Measurements from ENCODE around the gene KANSL1. TPM values are rescaled to one million over a fixed set of nuclear protein-coding genes. Genes with fewer than 3 reads are reported as not detected.

Gene KANSL1
- total and polyA plus RNA-seq, 8 donors: 24.6 to 86.6 (median 48.2) TPM

DNA sequence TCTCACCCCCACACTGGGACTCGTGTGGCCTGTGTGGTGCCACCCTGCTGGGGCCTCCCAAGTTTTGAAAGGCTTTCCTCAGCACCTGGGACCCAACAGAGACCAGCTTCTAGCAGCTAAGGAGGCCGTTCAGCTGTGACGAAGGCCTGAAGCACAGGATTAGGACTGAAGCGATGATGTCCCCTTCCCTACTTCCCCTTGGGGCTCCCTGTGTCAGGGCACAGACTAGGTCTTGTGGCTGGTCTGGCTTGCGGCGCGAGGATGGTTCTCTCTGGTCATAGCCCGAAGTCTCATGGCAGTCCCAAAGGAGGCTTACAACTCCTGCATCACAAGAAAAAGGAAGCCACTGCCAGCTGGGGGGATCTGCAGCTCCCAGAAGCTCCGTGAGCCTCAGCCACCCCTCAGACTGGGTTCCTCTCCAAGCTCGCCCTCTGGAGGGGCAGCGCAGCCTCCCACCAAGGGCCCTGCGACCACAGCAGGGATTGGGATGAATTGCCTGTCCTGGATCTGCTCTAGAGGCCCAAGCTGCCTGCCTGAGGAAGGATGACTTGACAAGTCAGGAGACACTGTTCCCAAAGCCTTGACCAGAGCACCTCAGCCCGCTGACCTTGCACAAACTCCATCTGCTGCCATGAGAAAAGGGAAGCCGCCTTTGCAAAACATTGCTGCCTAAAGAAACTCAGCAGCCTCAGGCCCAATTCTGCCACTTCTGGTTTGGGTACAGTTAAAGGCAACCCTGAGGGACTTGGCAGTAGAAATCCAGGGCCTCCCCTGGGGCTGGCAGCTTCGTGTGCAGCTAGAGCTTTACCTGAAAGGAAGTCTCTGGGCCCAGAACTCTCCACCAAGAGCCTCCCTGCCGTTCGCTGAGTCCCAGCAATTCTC lies 166.8 kb downstream of the KANSL1 start:
- FAIRE-seq (no peak), ATAC-seq (peak in 2 of 4 donors; percentile 0 to 7), DNase-seq (peak in 1 of 6 donors; percentile 53)
- WGBS, 2 donors: 75 to 79% methylated on average over 17 of the region's 17 CpGs
- Histone ChIP-seq H3K27me3 (no peaks in the 10 kb centered on the region), H3K4me3 (no peak overlapping the region), H3K27ac (peak overlapping the region; percentile 31 to 77 (median 56)), H3K4me1 (peaks cover 22 to 60% (median 49%) of the 10 kb centered on the region in 3 donors), H3K9me3 (no peaks in the 10 kb centered on the region), H3K36me3 (peaks cover 0 to 3% (median 3%) of the 10 kb centered on the region in 3 donors)
- TF ChIP-seq, protein P1, sequence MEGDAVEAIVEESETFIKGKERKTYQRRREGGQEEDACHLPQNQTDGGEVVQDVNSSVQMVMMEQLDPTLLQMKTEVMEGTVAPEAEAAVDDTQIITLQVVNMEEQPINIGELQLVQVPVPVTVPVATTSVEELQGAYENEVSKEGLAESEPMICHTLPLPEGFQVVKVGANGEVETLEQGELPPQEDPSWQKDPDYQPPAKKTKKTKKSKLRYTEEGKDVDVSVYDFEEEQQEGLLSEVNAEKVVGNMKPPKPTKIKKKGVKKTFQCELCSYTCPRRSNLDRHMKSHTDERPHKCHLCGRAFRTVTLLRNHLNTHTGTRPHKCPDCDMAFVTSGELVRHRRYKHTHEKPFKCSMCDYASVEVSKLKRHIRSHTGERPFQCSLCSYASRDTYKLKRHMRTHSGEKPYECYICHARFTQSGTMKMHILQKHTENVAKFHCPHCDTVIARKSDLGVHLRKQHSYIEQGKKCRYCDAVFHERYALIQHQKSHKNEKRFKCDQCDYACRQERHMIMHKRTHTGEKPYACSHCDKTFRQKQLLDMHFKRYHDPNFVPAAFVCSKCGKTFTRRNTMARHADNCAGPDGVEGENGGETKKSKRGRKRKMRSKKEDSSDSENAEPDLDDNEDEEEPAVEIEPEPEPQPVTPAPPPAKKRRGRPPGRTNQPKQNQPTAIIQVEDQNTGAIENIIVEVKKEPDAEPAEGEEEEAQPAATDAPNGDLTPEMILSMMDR (IDR thresholded peaks at IDR 0.05): no peak
- intact Hi-C loops (cut with DNase I): no loop called here

DNA sequence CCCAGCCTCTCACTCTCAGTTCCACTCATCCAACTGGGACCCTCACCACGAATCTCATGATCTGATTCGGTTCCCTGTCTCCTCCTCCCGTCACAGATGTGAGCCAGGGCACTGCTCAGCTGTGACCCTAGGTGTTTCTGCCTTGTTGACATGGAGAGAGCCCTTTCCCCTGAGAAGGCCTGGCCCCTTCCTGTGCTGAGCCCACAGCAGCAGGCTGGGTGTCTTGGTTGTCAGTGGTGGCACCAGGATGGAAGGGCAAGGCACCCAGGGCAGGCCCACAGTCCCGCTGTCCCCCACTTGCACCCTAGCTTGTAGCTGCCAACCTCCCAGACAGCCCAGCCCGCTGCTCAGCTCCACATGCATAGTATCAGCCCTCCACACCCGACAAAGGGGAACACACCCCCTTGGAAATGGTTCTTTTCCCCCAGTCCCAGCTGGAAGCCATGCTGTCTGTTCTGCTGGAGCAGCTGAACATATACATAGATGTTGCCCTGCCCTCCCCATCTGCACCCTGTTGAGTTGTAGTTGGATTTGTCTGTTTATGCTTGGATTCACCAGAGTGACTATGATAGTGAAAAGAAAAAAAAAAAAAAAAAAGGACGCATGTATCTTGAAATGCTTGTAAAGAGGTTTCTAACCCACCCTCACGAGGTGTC lies 167.6 kb downstream of the KANSL1 start:
- Histone ChIP-seq H3K9me3 (no peaks in the 10 kb centered on the region), H3K27me3 (no peaks in the 10 kb centered on the region), H3K4me3 (no peak overlapping the region), H3K4me1 (peaks cover 22 to 56% (median 49%) of the 10 kb centered on the region in 3 donors), H3K27ac (peak overlapping the region; percentile 42 to 77 (median 58)), H3K36me3 (no peaks in the 10 kb centered on the region)
- FAIRE-seq: no peak
- 62 to 72% methylated on average over 8 of the region's 8 CpGs for WGBS, 2 donors
- intact Hi-C loops (cut with DNase I): no loop called here
- DNase-seq: peak in 1 of 6 donors; percentile 52
- no peak for ATAC-seq
- TF ChIP-seq, protein P1 (IDR thresholded peaks at IDR 0.05): no peak

DNA sequence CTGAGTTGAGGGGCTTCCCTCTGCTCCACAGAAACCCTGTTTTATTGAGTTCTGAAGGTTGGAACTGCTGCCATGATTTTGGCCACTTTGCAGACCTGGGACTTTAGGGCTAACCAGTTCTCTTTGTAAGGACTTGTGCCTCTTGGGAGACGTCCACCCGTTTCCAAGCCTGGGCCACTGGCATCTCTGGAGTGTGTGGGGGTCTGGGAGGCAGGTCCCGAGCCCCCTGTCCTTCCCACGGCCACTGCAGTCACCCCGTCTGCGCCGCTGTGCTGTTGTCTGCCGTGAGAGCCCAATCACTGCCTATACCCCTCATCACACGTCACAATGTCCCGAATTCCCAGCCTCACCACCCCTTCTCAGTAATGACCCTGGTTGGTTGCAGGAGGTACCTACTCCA lies 168.2 kb downstream of the KANSL1 start:
- ATAC-seq (no peak), DNase-seq (peak in 1 of 6 donors; percentile 68), FAIRE-seq (no peak)
- H3K27me3 ChIP-seq: no peaks in the 10 kb centered on the region
- intact Hi-C loops (cut with DNase I): no loop called here
- peak overlapping the region; percentile 42 to 77 (median 58) for H3K27ac ChIP-seq
- H3K9me3 ChIP-seq: no peaks in the 10 kb centered on the region
- H3K4me3 ChIP-seq: no peak overlapping the region
- H3K36me3 ChIP-seq: no peaks in the 10 kb centered on the region
- TF ChIP-seq, protein P1 (IDR thresholded peaks at IDR 0.05): no peak
- H3K4me1 ChIP-seq: peaks cover 22 to 52% (median 44%) of the 10 kb centered on the region in 3 donors
- 74 to 84% methylated on average over 10 of the region's 10 CpGs for WGBS, 2 donors

DNA sequence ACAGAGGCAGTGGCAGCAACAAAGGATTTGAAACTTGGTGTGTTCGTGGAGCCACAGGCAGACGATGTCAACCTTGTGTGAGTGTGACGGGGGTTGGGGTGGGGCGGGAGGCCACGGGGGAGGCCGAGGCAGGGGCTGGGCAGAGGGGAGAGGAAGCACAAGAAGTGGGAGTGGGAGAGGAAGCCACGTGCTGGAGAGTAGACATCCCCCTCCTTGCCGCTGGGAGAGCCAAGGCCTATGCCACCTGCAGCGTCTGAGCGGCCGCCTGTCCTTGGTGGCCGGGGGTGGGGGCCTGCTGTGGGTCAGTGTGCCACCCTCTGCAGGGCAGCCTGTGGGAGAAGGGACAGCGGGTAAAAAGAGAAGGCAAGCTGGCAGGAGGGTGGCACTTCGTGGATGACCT lies 168.6 kb downstream of the KANSL1 start:
- Histone ChIP-seq H3K36me3 (no peaks in the 10 kb centered on the region), H3K4me3 (no peak overlapping the region), H3K4me1 (peaks cover 19 to 48% (median 41%) of the 10 kb centered on the region in 3 donors), H3K27me3 (no peaks in the 10 kb centered on the region), H3K27ac (peak overlapping the region; percentile 22 to 77 (median 58)), H3K9me3 (no peaks in the 10 kb centered on the region)
- peak; percentile 53 to 89 (median 76) for DNase-seq
- WGBS, 2 donors: 38 to 46% methylated on average over 14 of the region's 14 CpGs
- intact Hi-C loops (cut with DNase I): no loop called here
- no peak for FAIRE-seq
- peak; percentile 53 to 71 (median 65) for ATAC-seq
- TF ChIP-seq, protein P1 (IDR thresholded peaks at IDR 0.05): no peak

Data from pancreas (tissue), 10 donors.